ENCODE results near the gene OTUB2.

Gene OTUB2

DNA sequence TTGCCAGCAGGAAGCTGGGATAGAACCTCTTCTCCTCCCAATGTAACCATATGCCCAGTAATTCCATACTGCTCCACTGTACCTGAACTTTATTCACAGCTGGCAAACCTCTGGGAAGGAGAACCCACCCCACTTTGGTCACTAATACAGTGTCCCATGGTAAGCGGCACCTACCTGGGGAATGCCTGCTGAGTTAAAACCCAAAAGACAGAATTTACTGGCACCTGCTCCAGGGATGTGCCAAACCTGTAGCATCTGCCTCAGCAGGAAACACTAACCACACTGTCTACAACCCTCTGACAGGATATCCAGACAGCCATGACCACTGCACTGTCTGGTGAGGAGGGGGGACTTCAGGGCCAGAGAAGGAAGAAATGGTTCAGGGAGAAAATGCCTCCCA is 28.3 kb downstream of the OTUB2 start:
- H3K36me3 ChIP-seq (ENCODE audit: control insufficient read depth, low read length): peaks cover 92% of the 10 kb centered on the region
- no peak overlapping the region for H3K27ac ChIP-seq (ENCODE audit: low read depth, low read length)
- no peaks in the 10 kb centered on the region for H3F3A ChIP-seq (ENCODE audit: control insufficient read depth, insufficient read depth)
- no peaks in the 10 kb centered on the region for H3K79me2 ChIP-seq (ENCODE audit: control insufficient read depth, low read length)
- H3K27me3 ChIP-seq (ENCODE audit: control insufficient read depth, low read length): no peaks in the 10 kb centered on the region
- H3K4me3 ChIP-seq (ENCODE audit: low read length): no peak overlapping the region
- H3K4me2 ChIP-seq (ENCODE audit: low read length): no peak overlapping the region
- no peak for TF ChIP-seq EZH2phosphoT487 (IDR thresholded peaks at IDR 0.05; ENCODE audit: borderline replicate concordance, low read length)
- no peaks in the 10 kb centered on the region for H3K9me2 ChIP-seq (replicated peaks; ENCODE audit: control insufficient read depth, low read length)
- no peaks in the 10 kb centered on the region for H3K4me1 ChIP-seq (ENCODE audit: control insufficient read depth, low read length)
- H4K20me1 ChIP-seq (ENCODE audit: control insufficient read depth, insufficient read depth, low read depth, low read length): peaks cover 4% of the 10 kb centered on the region; the same call in 1 of the 2 replicates
- no peaks in the 10 kb centered on the region for H3K9me3 ChIP-seq (ENCODE audit: control insufficient read depth, insufficient read depth, low read length)

DNA sequence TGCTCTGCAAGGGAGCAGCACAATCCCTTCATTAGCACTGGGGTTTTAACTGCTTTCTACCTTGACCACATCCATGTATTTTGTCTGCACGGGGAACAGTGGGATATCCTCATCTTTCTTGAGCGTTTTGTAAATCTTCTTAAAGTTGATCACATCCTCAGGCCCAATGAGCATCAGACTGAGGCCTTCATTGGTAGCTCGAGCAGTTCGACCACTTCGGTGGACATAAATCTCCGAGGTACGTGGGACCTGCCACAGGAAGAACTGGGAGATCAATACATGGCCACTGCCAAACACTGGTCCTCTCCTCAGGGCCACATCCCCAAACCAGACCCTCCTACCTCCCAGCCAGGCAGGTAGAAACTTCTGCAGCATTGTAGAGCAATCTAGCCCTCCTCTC is 28.8 kb downstream of the OTUB2 start:
- TF ChIP-seq, protein P1, sequence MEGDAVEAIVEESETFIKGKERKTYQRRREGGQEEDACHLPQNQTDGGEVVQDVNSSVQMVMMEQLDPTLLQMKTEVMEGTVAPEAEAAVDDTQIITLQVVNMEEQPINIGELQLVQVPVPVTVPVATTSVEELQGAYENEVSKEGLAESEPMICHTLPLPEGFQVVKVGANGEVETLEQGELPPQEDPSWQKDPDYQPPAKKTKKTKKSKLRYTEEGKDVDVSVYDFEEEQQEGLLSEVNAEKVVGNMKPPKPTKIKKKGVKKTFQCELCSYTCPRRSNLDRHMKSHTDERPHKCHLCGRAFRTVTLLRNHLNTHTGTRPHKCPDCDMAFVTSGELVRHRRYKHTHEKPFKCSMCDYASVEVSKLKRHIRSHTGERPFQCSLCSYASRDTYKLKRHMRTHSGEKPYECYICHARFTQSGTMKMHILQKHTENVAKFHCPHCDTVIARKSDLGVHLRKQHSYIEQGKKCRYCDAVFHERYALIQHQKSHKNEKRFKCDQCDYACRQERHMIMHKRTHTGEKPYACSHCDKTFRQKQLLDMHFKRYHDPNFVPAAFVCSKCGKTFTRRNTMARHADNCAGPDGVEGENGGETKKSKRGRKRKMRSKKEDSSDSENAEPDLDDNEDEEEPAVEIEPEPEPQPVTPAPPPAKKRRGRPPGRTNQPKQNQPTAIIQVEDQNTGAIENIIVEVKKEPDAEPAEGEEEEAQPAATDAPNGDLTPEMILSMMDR (IDR thresholded peaks at IDR 0.05; ENCODE audit: low read depth, low read length, poor library complexity, severe bottlenecking): no peak
- no peak for TF ChIP-seq EZH2phosphoT487 (IDR thresholded peaks at IDR 0.05; ENCODE audit: borderline replicate concordance, low read length)
- Histone ChIP-seq H3K27me3 (ENCODE audit: control insufficient read depth, low read length) (no peaks in the 10 kb centered on the region), H3K4me2 (ENCODE audit: low read length) (no peak overlapping the region), H4K20me1 (ENCODE audit: control insufficient read depth, insufficient read depth, low read depth, low read length) (peaks cover 4% of the 10 kb centered on the region; the same call in 1 of the 2 replicates), H3K9me2 (replicated peaks; ENCODE audit: control insufficient read depth, low read length) (no peaks in the 10 kb centered on the region), H3K4me1 (ENCODE audit: control insufficient read depth, low read length) (no peaks in the 10 kb centered on the region), H3K9me3 (ENCODE audit: control insufficient read depth, insufficient read depth, low read length) (no peaks in the 10 kb centered on the region), H3K27ac (ENCODE audit: low read depth, low read length) (no peak overlapping the region), H3K36me3 (ENCODE audit: control insufficient read depth, low read length) (peaks cover 94% of the 10 kb centered on the region), H3K4me3 (ENCODE audit: low read length) (no peak overlapping the region), H3F3A (ENCODE audit: control insufficient read depth, insufficient read depth) (no peaks in the 10 kb centered on the region), H3K79me2 (ENCODE audit: control insufficient read depth, low read length) (no peaks in the 10 kb centered on the region)

DNA sequence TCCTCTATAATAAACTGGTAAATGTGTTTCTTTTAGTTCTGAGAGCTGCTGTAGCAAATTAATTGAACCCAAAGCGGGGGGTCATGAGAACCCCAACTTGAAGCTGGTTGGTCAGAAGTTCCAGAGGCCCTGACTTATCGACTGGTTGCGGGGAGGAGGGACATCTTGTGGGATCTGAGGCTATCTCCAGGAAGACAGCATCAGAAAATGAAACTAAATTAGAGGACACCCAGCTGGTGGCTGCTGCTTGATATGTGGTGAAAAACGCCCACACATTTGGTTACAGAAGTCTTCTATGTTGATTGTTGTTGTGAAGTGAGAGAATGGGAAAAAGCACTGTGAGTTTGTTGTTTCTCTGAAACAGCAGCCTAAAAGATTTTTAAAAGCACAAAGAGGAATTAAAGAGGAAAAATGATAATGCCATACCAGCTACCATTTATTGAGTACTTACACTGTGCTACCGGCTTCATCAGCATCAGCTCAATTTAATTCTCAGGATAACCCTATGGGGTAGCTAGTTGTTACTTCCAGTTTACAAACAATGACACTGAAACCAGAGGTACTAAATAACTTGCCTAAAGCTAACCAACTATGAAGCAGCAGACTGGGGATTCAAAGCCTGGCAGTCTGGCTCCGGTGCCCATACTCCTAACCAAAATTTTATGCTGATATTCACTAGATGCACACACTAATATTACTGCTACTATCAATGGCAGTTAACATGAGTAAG is 30.6 kb downstream of the OTUB2 start:
- Histone ChIP-seq H3K79me2 (ENCODE audit: control insufficient read depth, low read length) (no peaks in the 10 kb centered on the region; the same call in 1 of the 2 replicates), H3K27me3 (ENCODE audit: control insufficient read depth, low read length) (no peaks in the 10 kb centered on the region), H3K9me2 (replicated peaks; ENCODE audit: control insufficient read depth, low read length) (no peaks in the 10 kb centered on the region), H3K4me3 (ENCODE audit: low read length) (no peak overlapping the region), H3K36me3 (ENCODE audit: control insufficient read depth, low read length) (peaks cover 94% of the 10 kb centered on the region), H3K4me2 (ENCODE audit: low read length) (no peak overlapping the region), H3K4me1 (ENCODE audit: control insufficient read depth, low read length) (no peaks in the 10 kb centered on the region), H3K27ac (ENCODE audit: low read depth, low read length) (no peak overlapping the region), H3K9me3 (ENCODE audit: control insufficient read depth, insufficient read depth, low read length) (no peaks in the 10 kb centered on the region), H3F3A (ENCODE audit: control insufficient read depth, insufficient read depth) (no peaks in the 10 kb centered on the region), H4K20me1 (ENCODE audit: control insufficient read depth, insufficient read depth, low read depth, low read length) (peaks cover 10% of the 10 kb centered on the region; the same call in 1 of the 2 replicates)
- TF ChIP-seq, protein P1 (IDR thresholded peaks at IDR 0.05; ENCODE audit: low read depth, low read length, poor library complexity, severe bottlenecking): no peak
- no peak for TF ChIP-seq EZH2phosphoT487 (IDR thresholded peaks at IDR 0.05; ENCODE audit: borderline replicate concordance, low read length)

DNA sequence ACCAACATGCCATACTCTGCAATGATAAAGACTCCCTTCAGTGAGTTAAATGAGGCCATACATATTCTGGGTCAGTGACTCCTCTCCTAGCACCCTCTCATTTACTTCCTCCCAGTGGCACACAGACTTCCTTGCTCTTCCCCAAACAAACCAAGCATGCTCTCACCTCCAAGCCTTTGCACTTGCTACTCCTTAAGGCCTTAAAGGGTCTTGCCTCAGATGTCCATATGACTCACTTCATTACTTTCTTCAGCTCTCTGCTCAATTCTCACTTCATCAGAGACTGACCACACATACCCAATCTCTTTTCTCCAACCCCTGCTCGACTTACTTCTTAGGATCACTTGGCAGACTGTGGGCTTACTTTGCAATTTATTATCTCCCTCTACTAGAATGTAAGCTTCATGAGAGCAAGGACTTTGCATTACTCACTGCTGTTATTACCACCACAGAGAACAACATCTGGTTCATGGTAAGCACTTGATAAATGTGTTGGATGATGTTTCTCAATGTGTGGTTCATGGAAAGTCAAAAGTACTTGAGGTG is 32.1 kb downstream of the OTUB2 start:
- H4K20me1 ChIP-seq (ENCODE audit: control insufficient read depth, insufficient read depth, low read depth, low read length): peaks cover 13% of the 10 kb centered on the region; the same call in 1 of the 2 replicates
- no peaks in the 10 kb centered on the region for H3K9me2 ChIP-seq (replicated peaks; ENCODE audit: control insufficient read depth, low read length)
- no peaks in the 10 kb centered on the region for H3K27me3 ChIP-seq (ENCODE audit: control insufficient read depth, low read length)
- peaks cover 92% of the 10 kb centered on the region for H3K36me3 ChIP-seq (ENCODE audit: control insufficient read depth, low read length)
- H3K4me3 ChIP-seq (ENCODE audit: low read length): no peak overlapping the region
- no peaks in the 10 kb centered on the region for H3K9me3 ChIP-seq (ENCODE audit: control insufficient read depth, insufficient read depth, low read length)
- no peak for TF ChIP-seq EZH2phosphoT487 (IDR thresholded peaks at IDR 0.05; ENCODE audit: borderline replicate concordance, low read length)
- TF ChIP-seq, protein P1 (IDR thresholded peaks at IDR 0.05; ENCODE audit: low read depth, low read length, poor library complexity, severe bottlenecking): no peak
- H3K4me1 ChIP-seq (ENCODE audit: control insufficient read depth, low read length): no peaks in the 10 kb centered on the region
- H3K79me2 ChIP-seq (ENCODE audit: control insufficient read depth, low read length): peaks cover 10% of the 10 kb centered on the region
- H3K4me2 ChIP-seq (ENCODE audit: low read length): no peak overlapping the region
- H3K27ac ChIP-seq (ENCODE audit: low read depth, low read length): no peak overlapping the region
- no peaks in the 10 kb centered on the region for H3F3A ChIP-seq (ENCODE audit: control insufficient read depth, insufficient read depth)
